ENCODE measurements around the gene KRT76. TPM values are rescaled to one million over a fixed set of nuclear protein-coding genes. Genes with fewer than 3 reads are reported as not detected.

Gene KRT76
- total RNA-seq, 1 donor from 2014 or later = not detected

DNA sequence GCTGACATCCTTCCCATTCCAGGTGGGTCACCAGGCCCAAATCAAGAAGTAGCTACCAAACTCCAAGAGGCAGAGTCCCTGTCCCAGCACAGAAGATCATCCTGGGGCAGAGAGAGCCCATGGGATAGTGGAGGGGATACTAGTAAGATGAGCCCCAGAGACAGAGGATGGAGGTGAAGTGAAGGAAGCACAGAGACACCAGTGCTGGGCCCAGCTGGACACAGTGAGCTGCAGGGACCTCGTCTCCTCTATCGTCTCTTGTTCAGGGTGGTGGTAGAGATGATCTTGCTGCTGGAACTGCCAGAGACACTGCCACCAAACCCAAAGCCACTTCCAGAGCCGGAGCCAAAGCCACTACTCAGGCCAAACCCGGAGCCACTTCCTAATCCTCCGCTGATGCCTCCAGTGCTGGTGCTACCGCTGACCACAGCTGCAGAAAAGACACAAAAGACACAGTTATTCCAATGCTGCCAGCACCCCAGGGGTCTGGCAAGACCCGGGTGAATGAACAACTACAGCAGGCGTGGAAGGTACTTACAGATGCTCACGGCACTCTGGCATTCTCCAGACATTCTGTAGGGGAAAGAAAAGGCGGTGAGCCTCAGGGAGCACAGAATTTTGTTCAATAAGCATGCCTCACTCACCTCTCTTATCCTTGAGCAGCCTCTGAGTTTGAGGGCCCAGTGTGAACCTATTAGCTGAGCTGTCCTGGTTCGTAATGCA lies 29.8 kb upstream of the KRT76 start:
- Mint-ChIP-seq H3K9me3 (ENCODE audit: low read depth) (no peaks in the 10 kb centered on the region), H3K36me3 (ENCODE audit: low read depth) (no peaks in the 10 kb centered on the region), H3K4me3 (ENCODE audit: unreplicated experiment) (no peak overlapping the region), H3K27me3 (ENCODE audit: low read depth) (peaks cover 55% of the 10 kb centered on the region), H3K4me1 (ENCODE audit: low read depth) (no peaks in the 10 kb centered on the region), H3K27ac (ENCODE audit: unreplicated experiment) (no peak overlapping the region)
- no peak for DNase-seq (ENCODE audit: low spot score)
- TF ChIP-seq, protein P1, sequence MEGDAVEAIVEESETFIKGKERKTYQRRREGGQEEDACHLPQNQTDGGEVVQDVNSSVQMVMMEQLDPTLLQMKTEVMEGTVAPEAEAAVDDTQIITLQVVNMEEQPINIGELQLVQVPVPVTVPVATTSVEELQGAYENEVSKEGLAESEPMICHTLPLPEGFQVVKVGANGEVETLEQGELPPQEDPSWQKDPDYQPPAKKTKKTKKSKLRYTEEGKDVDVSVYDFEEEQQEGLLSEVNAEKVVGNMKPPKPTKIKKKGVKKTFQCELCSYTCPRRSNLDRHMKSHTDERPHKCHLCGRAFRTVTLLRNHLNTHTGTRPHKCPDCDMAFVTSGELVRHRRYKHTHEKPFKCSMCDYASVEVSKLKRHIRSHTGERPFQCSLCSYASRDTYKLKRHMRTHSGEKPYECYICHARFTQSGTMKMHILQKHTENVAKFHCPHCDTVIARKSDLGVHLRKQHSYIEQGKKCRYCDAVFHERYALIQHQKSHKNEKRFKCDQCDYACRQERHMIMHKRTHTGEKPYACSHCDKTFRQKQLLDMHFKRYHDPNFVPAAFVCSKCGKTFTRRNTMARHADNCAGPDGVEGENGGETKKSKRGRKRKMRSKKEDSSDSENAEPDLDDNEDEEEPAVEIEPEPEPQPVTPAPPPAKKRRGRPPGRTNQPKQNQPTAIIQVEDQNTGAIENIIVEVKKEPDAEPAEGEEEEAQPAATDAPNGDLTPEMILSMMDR (IDR thresholded peaks at IDR 0.05) = no peak

DNA sequence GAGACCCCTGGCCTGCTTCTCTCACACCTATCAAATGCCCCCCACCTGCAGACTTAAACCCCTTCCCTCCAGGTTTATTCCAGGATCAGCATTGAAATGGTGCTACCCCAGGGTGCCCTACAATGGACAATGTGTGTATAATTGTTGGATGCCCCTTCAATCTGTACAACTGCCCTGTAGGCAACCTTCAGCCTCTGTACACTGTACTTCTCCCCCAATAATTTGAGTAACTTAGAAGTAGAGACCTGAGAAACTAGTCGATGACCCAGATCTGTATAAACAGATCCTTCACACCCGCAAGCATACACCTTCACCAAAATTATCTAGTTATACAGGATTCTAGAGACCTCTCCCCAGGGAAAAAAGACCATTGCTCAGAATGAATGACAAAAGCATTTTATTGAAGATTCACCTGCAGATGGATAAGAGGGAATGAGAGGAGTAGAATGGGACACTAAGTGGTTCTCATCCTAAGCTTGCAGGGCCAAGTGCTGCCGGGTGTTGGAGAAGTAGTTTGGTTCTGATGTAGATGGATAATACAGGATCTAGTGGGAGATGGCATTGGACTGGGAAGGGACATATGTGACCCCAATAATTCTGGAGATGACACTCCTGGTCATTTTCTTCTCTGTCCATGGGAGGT lies 29.1 kb upstream of the KRT76 start:
- Mint-ChIP-seq H3K27me3 (ENCODE audit: low read depth) (peaks cover 56% of the 10 kb centered on the region), H3K4me1 (ENCODE audit: low read depth) (no peaks in the 10 kb centered on the region), H3K4me3 (ENCODE audit: unreplicated experiment) (no peak overlapping the region), H3K36me3 (ENCODE audit: low read depth) (no peaks in the 10 kb centered on the region), H3K9me3 (ENCODE audit: low read depth) (no peaks in the 10 kb centered on the region), H3K27ac (ENCODE audit: unreplicated experiment) (no peak overlapping the region)
- TF ChIP-seq, protein P1 (IDR thresholded peaks at IDR 0.05) = no peak
- no peak for DNase-seq (ENCODE audit: low spot score)

DNA sequence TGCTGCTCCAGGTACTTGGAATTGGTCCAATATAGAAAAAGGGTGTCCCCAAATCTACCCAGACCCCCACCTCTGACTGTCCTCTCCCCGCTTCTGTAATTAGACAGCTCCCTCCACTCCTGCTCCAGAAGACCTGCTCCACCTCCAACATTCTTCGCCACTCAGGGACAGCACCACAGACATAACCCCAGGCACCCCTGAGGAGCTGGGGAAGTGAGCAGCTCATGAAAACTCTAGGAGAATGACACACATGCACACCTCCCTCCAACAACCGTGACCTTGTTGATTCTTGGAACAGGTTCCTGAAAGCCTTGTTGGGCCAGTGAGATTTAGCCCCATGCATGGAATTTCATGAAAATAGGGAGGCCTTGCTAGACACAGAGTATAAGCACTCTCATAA lies 28.6 kb upstream of the KRT76 start:
- H3K9me3 Mint-ChIP-seq (ENCODE audit: low read depth) = no peaks in the 10 kb centered on the region
- no peak overlapping the region for H3K4me3 Mint-ChIP-seq (ENCODE audit: unreplicated experiment)
- H3K27ac Mint-ChIP-seq (ENCODE audit: unreplicated experiment) = no peak overlapping the region
- H3K4me1 Mint-ChIP-seq (ENCODE audit: low read depth) = peaks cover 4% of the 10 kb centered on the region
- H3K36me3 Mint-ChIP-seq (ENCODE audit: low read depth) = no peaks in the 10 kb centered on the region
- TF ChIP-seq, protein P1 (IDR thresholded peaks at IDR 0.05) = no peak
- no peak for DNase-seq (ENCODE audit: low spot score)
- peaks cover 55% of the 10 kb centered on the region for H3K27me3 Mint-ChIP-seq (ENCODE audit: low read depth)

DNA sequence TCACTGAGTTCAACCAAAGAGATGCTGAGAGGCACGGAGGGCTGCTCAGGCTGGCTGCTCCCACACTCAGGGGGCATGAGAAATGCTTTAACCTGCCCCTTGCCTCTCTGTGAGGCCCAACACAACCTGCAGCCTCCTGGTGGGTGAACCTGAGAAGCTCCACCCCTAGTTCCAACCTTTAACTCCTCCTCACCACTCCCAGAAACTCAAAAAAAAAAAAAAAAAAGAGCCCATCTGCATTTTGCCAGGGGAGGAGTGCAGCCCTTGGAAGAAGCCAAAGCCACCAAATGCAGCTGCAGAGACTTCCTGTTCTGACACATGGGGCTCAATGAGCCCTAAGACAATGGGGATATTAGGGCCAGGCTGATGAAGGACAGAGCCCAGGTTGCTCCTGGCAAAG lies 27.9 kb upstream of the KRT76 start:
- Mint-ChIP-seq H3K27me3 (ENCODE audit: low read depth) (peaks cover 52% of the 10 kb centered on the region), H3K36me3 (ENCODE audit: low read depth) (no peaks in the 10 kb centered on the region), H3K27ac (ENCODE audit: unreplicated experiment) (no peak overlapping the region), H3K9me3 (ENCODE audit: low read depth) (no peaks in the 10 kb centered on the region), H3K4me3 (ENCODE audit: unreplicated experiment) (no peak overlapping the region), H3K4me1 (ENCODE audit: low read depth) (peaks cover 10% of the 10 kb centered on the region)
- DNase-seq (ENCODE audit: low spot score) = no peak
- TF ChIP-seq, protein P1 (IDR thresholded peaks at IDR 0.05) = no peak

DNA sequence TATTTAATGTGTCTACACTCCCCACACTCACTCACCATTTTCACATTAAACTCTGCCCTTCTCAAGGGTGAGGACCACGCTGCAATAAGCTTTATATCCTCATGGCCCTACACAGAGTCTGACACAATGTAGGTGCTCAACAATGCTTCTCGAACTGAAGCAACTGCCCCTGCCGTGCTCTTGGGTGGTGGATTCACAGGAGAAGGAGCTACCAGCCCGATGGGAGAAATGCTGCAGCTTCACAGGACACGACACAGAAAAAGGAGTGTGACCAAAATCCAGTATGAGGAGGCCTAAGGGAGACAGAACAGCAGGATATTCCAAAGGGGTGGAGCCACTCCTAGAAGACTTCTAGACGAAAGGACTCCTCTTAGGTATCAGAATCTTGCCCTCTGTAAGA lies 25.3 kb upstream of the KRT76 start:
- Mint-ChIP-seq H3K27ac (ENCODE audit: unreplicated experiment) (no peak overlapping the region), H3K4me1 (ENCODE audit: low read depth) (peaks cover 10% of the 10 kb centered on the region), H3K36me3 (ENCODE audit: low read depth) (no peaks in the 10 kb centered on the region)

More for the DNA sequence above, 25.3 kb upstream of the KRT76 start:
- TF ChIP-seq, protein P1 (IDR thresholded peaks at IDR 0.05) = no peak
- no peaks in the 10 kb centered on the region for H3K9me3 Mint-ChIP-seq (ENCODE audit: low read depth)
- peaks cover 31% of the 10 kb centered on the region for H3K27me3 Mint-ChIP-seq (ENCODE audit: low read depth)
- DNase-seq (ENCODE audit: low spot score) = no peak
- H3K4me3 Mint-ChIP-seq (ENCODE audit: unreplicated experiment) = no peak overlapping the region
